ENCODE results near the gene ZMYM3. TPM values are rescaled to one million over a fixed set of nuclear protein-coding genes. Genes with fewer than 3 reads are reported as not detected.
A peak's percentile ranks its signal among the peaks of the same experiment; 100 is the strongest.

ZMYM3 gene
- total and polyA plus RNA-seq, 2 of the 4 experiments (the other 2 are of a cell fraction), result 10.0 to 28.1 TPM

GRCh38 chrX:71292669-71293365, 38.9 kb upstream of the ZMYM3 start:
- Histone ChIP-seq H3K23ac (ENCODE audit: low read depth, low read length) (peak overlapping the region; percentile 26; the same call in 1 of the 2 replicates), H4K8ac (ENCODE audit: low read depth in 2 of 2, low read length in 2 of 2) (peak overlapping the region; percentile 38 to 46; a peak in 3 of 4 replicates), H2AK9ac (replicated peaks; ENCODE audit: low read depth, low read length, poor library complexity) (no peak overlapping the region), H3K4me2 (ENCODE audit: low read depth, low read length) (no peak overlapping the region), H3K56ac (ENCODE audit: extremely low read depth, insufficient read depth, low read length) (peak overlapping the region; percentile 31), H3K27ac (ENCODE audit: insufficient read depth, low read length) (peak overlapping the region; percentile 48), H4K20me1 (ENCODE audit: insufficient read depth, low read length) (peaks cover 36% of the 10 kb centered on the region), H2BK20ac (ENCODE audit: low read depth, low read length) (peak overlapping the region; percentile 54), H3K36me3 (ENCODE audit: control insufficient read depth, insufficient read depth, low read length) (peaks cover 47% of the 10 kb centered on the region), H3K14ac (replicated peaks; ENCODE audit: low read depth, low read length) (peak overlapping the region; percentile 33; the same call in 1 of the 2 replicates), H3K79me1 (ENCODE audit: low read depth in 1 of 2, low read length in 2 of 2) (peaks cover 11 to 12% of the 10 kb centered on the region in 2 experiments; a peak in 3 of 4 replicates), H3K27me3 (ENCODE audit: control insufficient read depth, insufficient read depth, low read length) (no peaks in the 10 kb centered on the region), H3K4me3 (ENCODE audit: insufficient read depth, low read depth, low read length) (no peak overlapping the region), H3K18ac (ENCODE audit: low read depth, low read length) (peak overlapping the region; percentile 74; the same call in 1 of the 2 replicates), H3K4ac (ENCODE audit: low read depth, low read length) (peak overlapping the region; percentile 67), H3K9me3 (ENCODE audit: control insufficient read depth, insufficient read depth, low read length) (no peaks in the 10 kb centered on the region), H2BK15ac (ENCODE audit: low read depth, low read length) (peak overlapping the region; percentile 46; the same call in 1 of the 3 replicates), H4K5ac (ENCODE audit: low read depth, low read length) (peak overlapping the region; percentile 72; the same call in 1 of the 2 replicates), H4K91ac (ENCODE audit: insufficient read depth, low read depth, low read length) (peak overlapping the region; percentile 64), H3K9ac (ENCODE audit: low read depth, low read length) (0 out of 2 replicates have a peak overlapping the region, but pooled peaks have one; percentile 1), H2AFZ (replicated peaks; ENCODE audit: low read length, poor library complexity) (no peak overlapping the region), H2AK5ac (ENCODE audit: low read depth, low read length) (peak overlapping the region; percentile 12), H2BK120ac (ENCODE audit: low read depth, low read length) (peak overlapping the region; percentile 59), H3K9me1 (ENCODE audit: insufficient read depth, low read length) (0 out of 2 replicates have a peak, but pooled peaks cover 3% of the 10 kb centered on the region), H2BK5ac (ENCODE audit: low read depth, low read length, poor library complexity, severe bottlenecking) (peak overlapping the region; percentile 75), H3K4me1 (ENCODE audit: control insufficient read depth, insufficient read depth, low read length) (no peaks in the 10 kb centered on the region)
- dilution Hi-C loops (cut with HindIII; ENCODE audit: low sequenced_read_pairs, unreplicated experiment), result no loop called here
- peak; percentile 75 for ATAC-seq (ENCODE audit: low read depth)
- ChIA-PET POLR2A (ENCODE audit: unreplicated experiment) (interaction anchor here (0.6 to 1.0 kb wide), 2 partner anchors 10 to 73 kb away, joined by 3 read pairs; partner anchors contain the start of genes NONO and TAF1), CTCF (interaction anchor here (0.6 kb wide), 1 partner anchor 14 kb away, joined by 8 read pairs; no protein-coding TSS in a partner anchor)
- in situ Hi-C loops (cut with MboI; ENCODE audit: low sequenced_read_pairs), result no loop called here
- peak; percentile 72 for DNase-seq
- intact Hi-C loops (cut with micrococcal nuclease), result no loop called here
- TF ChIP-seq NFE2L2 (IDR thresholded peaks at IDR 0.05; ENCODE audit: low read depth, low read length) (no peak), ELK1 (IDR thresholded peaks at IDR 0.05; ENCODE audit: borderline replicate concordance, low read depth, low read length) (no peak), MXI1 (IDR thresholded peaks at IDR 0.05; ENCODE audit: borderline replicate concordance, low read depth, low read length) (no peak), RFX5 (IDR thresholded peaks at IDR 0.05; ENCODE audit: low read depth, low read length) (no peak), USF2 (IDR thresholded peaks at IDR 0.05; ENCODE audit: low read depth, low read length) (no peak), RAD21 (IDR thresholded peaks at IDR 0.05; ENCODE audit: low read length) (no peak), SMC3 (IDR thresholded peaks at IDR 0.05; ENCODE audit: low read depth, low read length) (no peak), CEBPB (IDR thresholded peaks at IDR 0.05; ENCODE audit: low read depth, low read length) (no peak), RCOR1 (IDR thresholded peaks at IDR 0.05; ENCODE audit: insufficient replicate concordance, low read length) (no peak), BHLHE40 (IDR thresholded peaks at IDR 0.05; ENCODE audit: low read depth, low read length) (no peak), FOS (IDR thresholded peaks at IDR 0.05; ENCODE audit: low read depth, low read length) (no peak)
- BruUV-seq (replicated peaks), result no TSS peak
- no CpG with 5 or more reads among the region's 7 CpGs for WGBS, 2 experiments (ENCODE audit: extremely low coverage in 2 of 2, insufficient read length in 1 of 2)

All from IMR-90 (cell line).